Neutrophil (primary cell): Measurements from ENCODE around the gene SKIDA1.

Experiments used
- H3K27ac ChIP-seq: fragments of 200-600 bp; sonication (generic); 2 replicates; pipeline ENCODE4 v1.5.1; 2016; ENCODE audit warnings: mild to moderate bottlenecking, moderate library complexity
- H3K27me3 ChIP-seq: fragments of 200-600 bp; sonication (generic); 2 replicates; pipeline ENCODE4 v1.6.0; 2016; ENCODE audit warnings: mild to moderate bottlenecking
- H3K36me3 ChIP-seq: fragments of 200-600 bp; sonication (generic); 2 replicates; pipeline ENCODE4 v1.5.1; 2017
- H3K4me1 ChIP-seq, 2 experiments: fragments of 200-600 bp in 1 of 2; sonication (generic) in 1 of 2; 1 replicate in 1 of 2; 2 replicates in 1 of 2; pipeline versions ENCODE4 v1.5.1 to v1.6.1; 2013 to 2016; ENCODE audit warnings: low read depth in 1 of 2, low read length in 1 of 2, mild to moderate bottlenecking in 1 of 2, moderate library complexity in 1 of 2; ENCODE audit not compliant: control insufficient read depth in 1 of 2, insufficient read depth in 1 of 2
- H3K4me3 ChIP-seq, 2 experiments: fragments of 200-600 bp in 1 of 2; sonication (generic) in 1 of 2; 1 replicate in 1 of 2; 2 replicates in 1 of 2; pipeline ENCODE4 v1.5.1; 2013 to 2016; ENCODE audit warnings: low read depth in 1 of 2, low read length in 1 of 2, mild to moderate bottlenecking in 1 of 2, moderate library complexity in 1 of 2
- H3K9me3 ChIP-seq: fragments of 200-600 bp; sonication (generic); 2 replicates; pipeline ENCODE4 v1.5.1; 2016
- CTCF ChIP-seq: fragments of 200-600 bp; sonication (generic); IDR thresholded peaks from 2 replicates; pipeline ENCODE4 v1.5.1; 2016; ENCODE audit warnings: antibody characterized with exemption

SKIDA1 gene

GRCh38 chr10:21534604-21535493, 9.4 kb upstream of the SKIDA1 start:
- Histone ChIP-seq H3K36me3 (peaks cover 17% of the 10 kb centered on the region), H3K27ac (peak overlapping the region; percentile 94), H3K4me1 (peaks cover 16% of the 10 kb centered on the region in 2 experiments), H3K9me3 (no peaks in the 10 kb centered on the region), H3K4me3 (peak overlapping the region; percentile 86 to 94), H3K27me3 (no peaks in the 10 kb centered on the region)
- TF ChIP-seq CTCF, result no peak

GRCh38 chr10:21534280-21534586, 8.8 kb upstream of the SKIDA1 start:
- no peak for TF ChIP-seq CTCF
- no peaks in the 10 kb centered on the region for H3K27me3 ChIP-seq
- H3K4me3 ChIP-seq, result peak overlapping the region; percentile 86 to 94
- no peaks in the 10 kb centered on the region for H3K9me3 ChIP-seq
- peaks cover 12% of the 10 kb centered on the region for H3K36me3 ChIP-seq
- H3K27ac ChIP-seq, result peak overlapping the region; percentile 94
- H3K4me1 ChIP-seq, result peaks cover 16% of the 10 kb centered on the region in 2 experiments

GRCh38 chr10:21533467-21534279, 8.2 kb upstream of the SKIDA1 start, which contains the start of gene MLLT10:
Gene MLLT10, plus strand, starts transcription at chr10:21534232. Its CDS starts 413 bp downstream, at chr10:21534645.
- Histone ChIP-seq H3K9me3 (no peaks in the 10 kb centered on the region), H3K4me3 (peak within 1 kb of the TSS; percentile 86 to 94), H3K36me3 (peaks cover 7% of the 10 kb centered on the region), H3K27me3 (no peaks in the 10 kb centered on the region), H3K4me1 (peaks cover 16% of the 10 kb centered on the region in 2 experiments), H3K27ac (peak within 1 kb of the TSS; percentile 94)
- peak; percentile 48 for TF ChIP-seq CTCF

- Histone ChIP-seq H3K4me3 (peak overlapping the region; percentile 86 to 94), H3K27ac (peak overlapping the region; percentile 94), H3K36me3 (peaks cover 5% of the 10 kb centered on the region), H3K27me3 (no peaks in the 10 kb centered on the region), H3K4me1 (peaks cover 17 to 20% of the 10 kb centered on the region in 2 experiments), H3K9me3 (no peaks in the 10 kb centered on the region)
- TF ChIP-seq CTCF, result no peak
Measured at GRCh38 chr10:21532694-21533466, 7.4 kb upstream of the SKIDA1 start.

GRCh38 chr10:21531164-21531563, 5.7 kb upstream of the SKIDA1 start:
- Histone ChIP-seq H3K27ac (no peak overlapping the region), H3K27me3 (peaks cover 3% of the 10 kb centered on the region), H3K4me1 (peaks cover 27 to 29% of the 10 kb centered on the region in 2 experiments), H3K4me3 (no peak overlapping the region), H3K9me3 (no peaks in the 10 kb centered on the region), H3K36me3 (no peaks in the 10 kb centered on the region)
- TF ChIP-seq CTCF, result no peak
